Thoracic aorta (tissue), 2 donors: ENCODE measurements around the gene ADAMTS17. TPM values are rescaled to one million over a fixed set of nuclear protein-coding genes. Genes with fewer than 3 reads are reported as not detected.

Source experiments
- ATAC-seq: fragments of 150-250 bp; one replicate; pipeline ENCODE4 v1.8.0; 2017; ENCODE audit warnings: low read depth; ENCODE audit not compliant: insufficient number of reproducible peaks, low FRiP score
- DNase-seq: peaks from one replicate; pipeline ENCODE4 v3.0.0-alpha.2; 2020; ENCODE audit warnings: low spot score
- H3K27ac ChIP-seq, 2 donors: fragments of 200-600 bp; sonication (generic); 1 replicate in 1 of 2; 2 replicates in 1 of 2; pipeline ENCODE4 v1.5.1; 2016; ENCODE audit warnings: mild to moderate bottlenecking in 2 of 2, moderate library complexity in 2 of 2
- H3K27me3 ChIP-seq: fragments of 200-600 bp; sonication (generic); replicated peaks from 2 replicates; pipeline ENCODE4 v1.6.0; 2016; ENCODE audit warnings: mild to moderate bottlenecking; ENCODE audit not compliant: insufficient read depth
- H3K36me3 ChIP-seq: fragments of 200-600 bp; sonication (generic); one replicate; pipeline ENCODE4 v1.5.1; 2016
- H3K4me1 ChIP-seq, 2 donors: fragments of 200-600 bp; sonication (generic); 1 replicate in 1 of 2; 2 replicates in 1 of 2; pipeline versions ENCODE4 v1.5.1 to v1.6.0; 2016; ENCODE audit warnings: low read depth in 2 of 2, mild to moderate bottlenecking in 1 of 2; ENCODE audit not compliant: control insufficient read depth in 1 of 2
- H3K4me3 ChIP-seq: fragments of 200-600 bp; sonication (generic); 2 replicates; pipeline ENCODE4 v1.5.1; 2016; ENCODE audit warnings: mild to moderate bottlenecking
- H3K9me3 ChIP-seq: fragments of 200-600 bp; sonication (generic); 2 replicates; pipeline ENCODE4 v1.5.1; 2016
- CTCF ChIP-seq: fragments of 200-600 bp; sonication (generic); IDR thresholded peaks from one replicate; pipeline ENCODE4 v1.5.1; 2019; ENCODE audit warnings: antibody characterized with exemption
- total RNA-seq, 2 donors: library from RNA; depleted of rRNA; stranded (reverse); fragments of >200 nt; gene quantifications; one replicate each; pipeline versions ENCODE4 v1.1.0 to v1.2.3, GENCODE V29; 2016

Gene ADAMTS17
- total RNA-seq, 2 donors from 2014 or later: 2.8 to 8.1 TPM

DNA sequence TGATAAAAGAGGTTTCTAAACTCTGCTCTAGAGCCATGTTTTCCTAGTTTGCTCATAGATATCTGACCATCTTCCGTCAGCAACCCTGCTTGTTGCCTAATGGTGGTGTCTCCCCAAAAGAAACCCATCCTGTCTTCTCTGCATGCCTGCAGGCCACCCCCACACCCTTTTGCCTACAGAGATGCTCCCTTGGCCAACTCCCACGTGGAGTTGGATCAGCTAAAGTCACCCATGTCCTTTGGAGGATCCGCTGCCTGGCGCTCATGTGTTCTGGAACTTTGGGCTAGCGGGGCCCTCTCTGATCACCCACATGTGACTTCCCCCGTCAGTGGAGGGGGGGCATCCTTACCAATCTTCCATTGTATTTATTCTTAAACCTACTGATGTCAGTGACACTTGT, 185.6 kb downstream of the ADAMTS17 start:
- no peak for ATAC-seq
- no peak for TF ChIP-seq CTCF
- H3K4me1 ChIP-seq: peaks cover 0 to 18% of the 10 kb centered on the region in 2 donors
- no peak overlapping the region for H3K27ac ChIP-seq
- H3K9me3 ChIP-seq: no peaks in the 10 kb centered on the region
- DNase-seq: no peak
- no peaks in the 10 kb centered on the region for H3K27me3 ChIP-seq
- H3K36me3 ChIP-seq: no peaks in the 10 kb centered on the region
- H3K4me3 ChIP-seq: no peak overlapping the region

DNA sequence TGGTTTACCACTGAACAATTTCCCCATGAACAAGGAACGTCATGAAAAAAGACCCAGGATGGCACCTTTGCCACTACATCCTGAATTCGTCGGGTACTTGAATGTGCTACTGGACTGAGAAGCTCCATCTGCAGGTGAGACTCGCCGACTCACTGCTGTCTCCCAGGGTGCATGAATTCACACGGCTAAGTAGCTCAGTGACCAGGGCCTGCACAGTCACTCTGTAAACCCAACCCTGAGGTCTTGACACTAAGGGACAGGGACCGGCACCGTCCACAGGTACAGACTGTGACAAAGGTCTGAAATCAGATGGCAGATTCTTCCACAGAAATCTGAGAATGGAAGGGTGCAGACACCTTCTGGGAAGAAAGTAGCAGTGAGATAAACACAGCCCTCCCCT, 187.4 kb downstream of the ADAMTS17 start:
- ATAC-seq (no peak), DNase-seq (no peak)
- no peak for TF ChIP-seq CTCF
- H3K27ac ChIP-seq: no peak overlapping the region
- H3K4me3 ChIP-seq: no peak overlapping the region
- H3K9me3 ChIP-seq: no peaks in the 10 kb centered on the region
- peaks cover 0 to under 1% of the 10 kb centered on the region in 2 donors for H3K4me1 ChIP-seq
- H3K27me3 ChIP-seq: no peaks in the 10 kb centered on the region
- H3K36me3 ChIP-seq: no peaks in the 10 kb centered on the region

GRCh38 chr15:100152463-100152862, 189.3 kb downstream of the ADAMTS17 start:
- Histone ChIP-seq H3K27ac (no peak overlapping the region), H3K4me1 (no peaks in the 10 kb centered on the region), H3K9me3 (peaks cover 13% of the 10 kb centered on the region), H3K4me3 (no peak overlapping the region), H3K36me3 (no peaks in the 10 kb centered on the region), H3K27me3 (no peaks in the 10 kb centered on the region)
- no peak for ATAC-seq
- DNase-seq: no peak
- TF ChIP-seq CTCF: no peak

DNA sequence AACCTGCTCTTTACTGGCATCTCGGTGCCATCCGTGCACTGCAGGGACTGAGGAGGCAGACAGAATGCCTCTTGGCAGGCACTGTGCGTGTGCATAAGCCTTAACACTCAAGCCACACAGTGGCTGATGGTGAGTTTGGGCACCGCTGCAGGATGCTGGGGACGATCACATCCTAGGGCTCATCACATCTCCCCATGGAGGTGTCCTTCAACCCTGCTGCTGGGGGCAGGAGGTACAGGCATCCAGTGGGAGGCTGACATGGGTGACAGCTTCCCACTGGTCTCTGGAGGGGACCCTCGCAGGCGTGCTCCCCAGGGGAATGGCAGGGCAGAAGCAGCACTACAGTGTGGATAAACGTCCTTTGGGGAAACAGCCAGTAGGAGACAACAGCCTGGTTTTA, 190.9 kb downstream of the ADAMTS17 start:
- Histone ChIP-seq H3K27me3 (no peaks in the 10 kb centered on the region), H3K4me1 (no peaks in the 10 kb centered on the region), H3K27ac (no peak overlapping the region), H3K4me3 (no peak overlapping the region), H3K36me3 (no peaks in the 10 kb centered on the region), H3K9me3 (peaks cover 13% of the 10 kb centered on the region)
- no peak for ATAC-seq
- no peak for DNase-seq
- no peak for TF ChIP-seq CTCF

DNA sequence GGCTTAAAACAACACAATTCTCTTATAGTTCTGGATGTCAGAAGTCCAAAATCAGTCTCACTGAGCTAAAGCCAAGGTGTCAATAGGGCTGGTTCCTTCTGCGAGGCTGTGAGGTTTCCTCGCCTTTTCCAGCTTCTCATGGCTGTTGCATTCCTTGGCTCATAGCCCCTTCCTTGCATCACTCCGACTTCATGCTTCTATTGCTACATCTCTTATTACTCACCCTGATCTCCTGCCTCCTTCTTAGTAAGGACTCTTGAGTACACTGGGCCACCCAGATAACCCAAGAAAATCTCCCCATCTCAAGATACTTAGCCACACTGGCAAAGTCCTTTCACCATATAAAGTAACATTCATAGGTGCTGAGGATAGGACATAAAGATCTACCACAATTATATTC, 193.9 kb downstream of the ADAMTS17 start:
- no peak for TF ChIP-seq CTCF
- no peak for DNase-seq

More for the DNA sequence above, 193.9 kb downstream of the ADAMTS17 start:
- Histone ChIP-seq H3K27ac (no peak overlapping the region), H3K27me3 (no peaks in the 10 kb centered on the region), H3K9me3 (peaks cover 13% of the 10 kb centered on the region), H3K4me3 (no peak overlapping the region), H3K36me3 (no peaks in the 10 kb centered on the region), H3K4me1 (no peaks in the 10 kb centered on the region)
- no peak for ATAC-seq
